ENCODE data around the gene RBM43.

GRCh38 chr2:151261231-151261976 is at the start of gene RBM43:
- TF ChIP-seq CTCF (IDR thresholded peaks at IDR 0.05): no peak
- TF ChIP-seq POLR2A (IDR thresholded peaks at IDR 0.05): peak; percentile 65
- TF ChIP-seq POLR2AphosphoS5 (IDR thresholded peaks at IDR 0.05): peak; percentile 42 to 79 (median 75)

All from transverse colon (tissue), 4 donors.